ENCODE measurements around the gene C11orf98. TPM values are rescaled to one million over a fixed set of nuclear protein-coding genes. Genes with fewer than 3 reads are reported as not detected.

Gene C11orf98
- total RNA-seq, 1 donor from 2014 or later, result 76.5 TPM

DNA sequence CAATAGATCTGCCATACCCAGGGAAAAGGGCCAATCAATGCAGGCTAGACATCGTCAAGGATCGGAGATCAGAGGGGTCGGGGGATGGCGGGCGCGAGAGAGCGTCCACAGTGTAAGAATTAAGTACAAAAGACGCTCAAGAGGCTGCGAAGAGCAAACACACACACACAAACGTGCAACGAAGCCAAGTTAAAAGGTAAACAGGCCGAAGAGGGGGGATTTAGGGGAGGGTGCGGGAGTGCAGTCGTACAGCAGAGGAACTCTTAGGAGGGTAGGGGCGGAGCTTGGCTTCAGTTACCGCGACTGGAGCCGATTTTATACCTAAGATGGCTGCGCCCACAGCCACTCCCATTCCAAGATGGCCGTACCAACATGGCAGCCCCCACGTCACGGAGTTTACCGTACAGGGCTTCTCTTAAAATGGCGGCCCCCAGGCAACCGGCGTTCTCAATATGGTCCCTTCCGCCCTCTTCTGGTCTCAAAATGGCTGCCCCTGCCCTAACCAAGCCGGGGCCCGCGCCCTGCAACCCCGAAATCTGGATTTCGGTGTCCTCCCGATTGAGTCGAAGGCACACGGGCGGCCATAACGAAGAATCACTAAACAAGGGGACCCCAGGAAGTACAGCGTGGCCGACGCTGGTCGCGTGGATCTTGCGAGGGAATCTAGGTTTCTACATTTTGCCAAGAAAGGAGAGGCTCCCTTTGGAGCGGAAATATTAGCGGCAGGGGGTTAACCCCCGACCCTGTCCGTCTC, 44.4 kb upstream of the C11orf98 start:
- Histone ChIP-seq H3K36me3 (ENCODE audit: control insufficient read depth, insufficient read depth, low read length) (peaks cover 2% of the 10 kb centered on the region), H3K27me3 (ENCODE audit: control insufficient read depth, insufficient read depth, low read length) (no peaks in the 10 kb centered on the region), H3K4me3 (ENCODE audit: low read depth, low read length) (peak overlapping the region; percentile 44)
- TF ChIP-seq, protein P1, sequence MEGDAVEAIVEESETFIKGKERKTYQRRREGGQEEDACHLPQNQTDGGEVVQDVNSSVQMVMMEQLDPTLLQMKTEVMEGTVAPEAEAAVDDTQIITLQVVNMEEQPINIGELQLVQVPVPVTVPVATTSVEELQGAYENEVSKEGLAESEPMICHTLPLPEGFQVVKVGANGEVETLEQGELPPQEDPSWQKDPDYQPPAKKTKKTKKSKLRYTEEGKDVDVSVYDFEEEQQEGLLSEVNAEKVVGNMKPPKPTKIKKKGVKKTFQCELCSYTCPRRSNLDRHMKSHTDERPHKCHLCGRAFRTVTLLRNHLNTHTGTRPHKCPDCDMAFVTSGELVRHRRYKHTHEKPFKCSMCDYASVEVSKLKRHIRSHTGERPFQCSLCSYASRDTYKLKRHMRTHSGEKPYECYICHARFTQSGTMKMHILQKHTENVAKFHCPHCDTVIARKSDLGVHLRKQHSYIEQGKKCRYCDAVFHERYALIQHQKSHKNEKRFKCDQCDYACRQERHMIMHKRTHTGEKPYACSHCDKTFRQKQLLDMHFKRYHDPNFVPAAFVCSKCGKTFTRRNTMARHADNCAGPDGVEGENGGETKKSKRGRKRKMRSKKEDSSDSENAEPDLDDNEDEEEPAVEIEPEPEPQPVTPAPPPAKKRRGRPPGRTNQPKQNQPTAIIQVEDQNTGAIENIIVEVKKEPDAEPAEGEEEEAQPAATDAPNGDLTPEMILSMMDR (IDR thresholded peaks at IDR 0.05; ENCODE audit: insufficient read depth, low read length, poor library complexity, severe bottlenecking), result no peak
- peak; percentile 86 for DNase-seq (ENCODE audit: low read depth)

- Histone ChIP-seq H3K36me3 (ENCODE audit: control insufficient read depth, insufficient read depth, low read length) (peaks cover 2% of the 10 kb centered on the region), H3K4me3 (ENCODE audit: low read depth, low read length) (peak overlapping the region; percentile 44), H3K27me3 (ENCODE audit: control insufficient read depth, insufficient read depth, low read length) (no peaks in the 10 kb centered on the region)
- TF ChIP-seq, protein P1 (IDR thresholded peaks at IDR 0.05; ENCODE audit: insufficient read depth, low read length, poor library complexity, severe bottlenecking), result no peak
- no peak for DNase-seq (ENCODE audit: low read depth)
These were observed 43.8 kb upstream of the C11orf98 start for GRCh38 chr11:62708793-62709192.

GRCh38 chr11:62708392-62708791, 43.4 kb upstream of the C11orf98 start:
- TF ChIP-seq, protein P1 (IDR thresholded peaks at IDR 0.05; ENCODE audit: insufficient read depth, low read length, poor library complexity, severe bottlenecking), result no peak
- Histone ChIP-seq H3K4me3 (ENCODE audit: low read depth, low read length) (no peak overlapping the region), H3K27me3 (ENCODE audit: control insufficient read depth, insufficient read depth, low read length) (no peaks in the 10 kb centered on the region), H3K36me3 (ENCODE audit: control insufficient read depth, insufficient read depth, low read length) (peaks cover 2% of the 10 kb centered on the region)
- DNase-seq (ENCODE audit: low read depth), result no peak

- Histone ChIP-seq H3K4me3 (ENCODE audit: low read depth, low read length) (peak within 1 kb of the TSS; percentile 41), H3K27me3 (ENCODE audit: control insufficient read depth, insufficient read depth, low read length) (no peaks in the 10 kb centered on the region), H3K36me3 (ENCODE audit: control insufficient read depth, insufficient read depth, low read length) (peaks cover 2% of the 10 kb centered on the region)
- no peak for DNase-seq (ENCODE audit: low read depth)
- TF ChIP-seq, protein P1 (IDR thresholded peaks at IDR 0.05; ENCODE audit: insufficient read depth, low read length, poor library complexity, severe bottlenecking), result no peak
These were observed 42.4 kb upstream of the C11orf98 start, which contains the start of the genes BSCL2 and GNG3 for GRCh38 chr11:62707277-62707861. Gene BSCL2 (minus strand): TSS chr11:62707424. CDS start chr11:62707195, 229 bp downstream. Gene GNG3 (plus strand): TSS chr11:62707676. CDS start chr11:62708296, 620 bp downstream.

DNA sequence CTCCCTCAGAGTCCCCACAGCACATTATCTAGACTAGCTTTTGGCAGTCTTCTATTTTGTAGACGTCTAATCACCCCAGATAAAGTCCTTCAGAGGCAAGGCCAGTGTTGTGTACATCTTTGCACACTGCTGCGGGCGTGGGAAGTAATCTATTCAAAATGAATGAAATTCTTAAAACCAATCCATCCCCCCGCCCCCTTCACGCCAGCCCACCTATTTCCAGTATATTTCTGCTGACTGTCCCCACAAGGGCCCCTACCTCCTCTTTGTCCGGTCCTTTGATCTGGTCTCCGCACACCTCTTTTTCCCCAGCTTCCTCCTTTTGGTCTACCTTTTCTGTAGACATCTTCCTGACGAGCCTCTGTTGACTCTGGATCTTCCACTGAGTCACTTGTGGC, 41.8 kb upstream of the C11orf98 start:
- Histone ChIP-seq H3K4me3 (ENCODE audit: low read depth, low read length) (no peak overlapping the region), H3K36me3 (ENCODE audit: control insufficient read depth, insufficient read depth, low read length) (peaks cover 2% of the 10 kb centered on the region), H3K27me3 (ENCODE audit: control insufficient read depth, insufficient read depth, low read length) (no peaks in the 10 kb centered on the region)
- DNase-seq (ENCODE audit: low read depth), result no peak
- TF ChIP-seq, protein P1 (IDR thresholded peaks at IDR 0.05; ENCODE audit: insufficient read depth, low read length, poor library complexity, severe bottlenecking), result no peak
